ENCODE data around the gene SORCS2.

DNA sequence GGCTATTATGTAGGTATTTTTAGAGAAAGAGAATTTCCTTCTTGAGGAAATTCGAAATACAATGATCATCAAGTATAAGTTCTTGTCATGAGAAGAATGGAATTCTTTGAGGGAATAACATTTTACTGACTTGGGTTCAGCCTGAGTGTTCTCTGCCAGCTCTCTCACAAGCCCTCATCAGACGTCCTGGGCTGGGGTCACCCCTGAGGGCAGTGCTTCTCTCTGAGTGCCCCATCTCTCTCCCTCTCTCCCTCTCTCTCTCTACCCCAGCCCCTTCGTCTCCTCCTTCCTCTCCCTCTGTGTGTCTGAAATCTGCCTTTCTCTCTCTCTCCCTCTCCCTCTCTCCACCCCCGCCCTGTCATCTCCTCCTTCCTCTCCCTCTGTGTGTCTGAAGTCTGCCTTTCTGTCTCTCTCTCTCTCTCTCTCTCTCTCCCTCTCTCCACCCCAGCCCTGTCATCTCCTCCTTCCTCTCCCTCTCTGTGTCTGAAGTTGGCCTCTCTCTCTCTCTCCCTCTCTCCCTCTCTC, 484.1 kb downstream of the SORCS2 start:
- TF ChIP-seq EZH2 (IDR thresholded peaks at IDR 0.05; ENCODE audit: insufficient read depth, poor library complexity, severe bottlenecking) (no peak), EZH2phosphoT487 (IDR thresholded peaks at IDR 0.05; ENCODE audit: insufficient read depth, low read depth) (no peak)

Measured in GM23248 (cell line).